HG03095 (cell line): ENCODE results near the gene SFTPA1.
"Not testable (repeated sequence)": the region's sequence is repeated elsewhere in the genome, so short reads cannot be mapped to it uniquely, and the experiment has no call there.

Experiments used
- ATAC-seq: cut with Tn5 transposase; IDR thresholded peaks from one replicate; pipeline ENCODE4 v1.9.1; 2021; ENCODE audit warnings: moderate library complexity; ENCODE audit not compliant: unreplicated experiment

The SFTPA1 gene

DNA sequence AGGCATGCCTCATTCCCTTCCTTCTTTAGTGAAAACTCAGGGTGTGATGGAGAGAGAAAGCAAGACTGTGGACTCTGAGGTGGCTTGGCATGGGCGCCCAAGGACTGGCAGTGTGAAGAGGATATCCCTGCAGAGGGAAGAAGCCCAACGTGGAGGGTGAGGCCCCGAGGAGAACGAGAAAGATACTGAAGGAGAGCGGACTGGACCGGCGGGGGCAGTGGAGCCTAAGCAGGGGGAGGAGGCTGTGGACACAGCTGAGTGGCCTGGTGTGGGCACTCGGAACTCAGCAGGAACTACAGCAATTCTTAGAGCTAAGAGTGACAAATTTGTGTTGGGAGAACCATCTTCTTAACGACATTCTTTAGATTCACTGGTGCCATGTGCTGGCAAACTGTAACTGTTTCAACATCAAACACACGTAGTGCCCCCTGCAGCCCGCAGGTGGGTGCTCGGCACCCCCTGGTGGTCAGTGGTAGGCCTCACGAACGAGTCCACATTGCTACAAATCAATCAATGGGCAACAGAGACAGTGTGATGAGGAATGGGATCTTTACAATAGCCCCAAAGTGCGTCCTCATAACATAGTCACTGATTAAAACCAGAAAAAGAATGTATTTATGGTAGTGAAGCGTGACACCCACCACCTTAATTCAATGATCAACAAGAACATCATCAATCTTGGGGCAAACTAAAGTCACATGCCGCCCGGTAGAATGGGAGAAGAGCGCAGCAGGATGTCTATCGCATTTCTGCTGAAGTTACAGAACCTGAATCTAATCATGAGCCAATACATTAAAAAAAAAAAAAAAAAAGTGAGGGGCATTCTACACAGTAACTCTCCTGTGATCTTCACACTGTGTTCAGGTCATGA lies 2.0 kb upstream of the SFTPA1 start:
- ATAC-seq, result no peak

DNA sequence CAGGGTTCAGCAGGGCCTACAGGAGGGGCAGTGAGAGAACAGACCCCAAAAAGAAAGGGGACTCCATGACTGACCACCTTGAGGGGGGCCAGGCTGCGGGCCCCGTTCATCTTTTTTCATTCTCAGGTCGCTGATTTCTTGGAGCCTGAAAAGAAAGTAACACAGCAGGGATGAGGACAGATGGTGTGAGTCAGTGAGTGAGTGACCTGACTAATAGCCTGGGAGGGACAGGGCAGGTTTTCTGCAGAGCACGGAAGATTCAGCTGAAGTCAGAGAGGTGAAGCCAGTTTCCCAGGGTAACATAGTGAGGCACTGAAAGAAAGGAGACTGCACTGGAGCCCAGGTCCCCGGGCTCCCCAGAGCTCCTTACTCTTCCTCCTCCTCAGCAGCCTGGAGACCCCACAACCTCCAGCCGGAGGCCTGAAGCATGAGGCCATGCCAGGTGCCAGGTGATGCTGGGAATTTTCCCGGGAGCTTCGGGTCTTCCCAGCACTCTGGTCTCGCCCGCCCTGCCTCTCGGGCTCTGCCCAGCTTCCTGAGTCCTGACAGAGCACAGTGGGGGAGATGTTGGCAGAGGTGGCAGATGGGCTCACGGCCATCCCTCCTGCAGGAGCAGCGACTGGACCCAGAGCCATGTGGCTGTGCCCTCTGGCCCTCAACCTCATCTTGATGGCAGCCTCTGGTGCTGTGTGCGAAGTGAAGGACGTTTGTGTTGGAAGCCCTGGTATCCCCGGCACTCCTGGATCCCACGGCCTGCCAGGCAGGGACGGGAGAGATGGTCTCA lies 646 bp downstream of the SFTPA1 start:
- ATAC-seq, result not testable (repeated sequence)

DNA sequence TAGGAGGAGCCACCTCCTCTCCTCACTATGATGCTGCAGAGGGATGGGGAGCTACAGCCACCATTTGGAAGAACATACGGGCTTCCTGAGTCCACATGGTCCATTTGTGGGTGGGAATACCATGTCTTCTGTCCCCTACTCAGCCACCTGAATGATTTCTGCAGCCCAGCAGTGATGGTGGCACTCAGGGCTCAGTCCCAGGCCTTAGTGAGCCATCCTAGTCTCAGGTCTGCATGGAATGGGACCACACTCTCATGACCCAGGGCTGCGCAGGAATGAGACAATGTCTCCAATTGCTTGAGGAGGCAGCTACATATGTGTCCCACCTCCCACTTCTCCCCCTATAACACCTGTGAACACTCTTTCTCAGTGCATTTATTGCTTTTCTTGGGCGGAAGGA lies 4.8 kb downstream of the SFTPA1 start:
- no peak for ATAC-seq

DNA sequence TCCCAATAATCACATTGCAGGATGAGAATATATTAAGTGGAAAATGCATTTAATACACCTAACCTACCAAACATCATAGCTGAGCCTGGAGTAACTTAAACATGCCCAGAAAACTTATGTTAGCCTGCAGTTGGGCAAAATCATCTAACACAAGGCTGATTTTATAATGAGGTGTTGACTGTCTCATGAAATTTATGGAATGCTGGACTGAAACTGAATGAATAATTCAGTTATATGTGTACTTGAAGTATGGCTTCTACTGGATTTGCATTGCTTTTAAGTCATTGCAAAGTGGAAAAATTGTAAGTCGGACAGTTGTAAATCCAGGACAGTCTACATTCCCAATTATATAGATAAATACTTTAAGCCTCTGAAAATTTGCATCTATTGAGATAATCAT lies 5.4 kb downstream of the SFTPA1 start:
- no peak for ATAC-seq

DNA sequence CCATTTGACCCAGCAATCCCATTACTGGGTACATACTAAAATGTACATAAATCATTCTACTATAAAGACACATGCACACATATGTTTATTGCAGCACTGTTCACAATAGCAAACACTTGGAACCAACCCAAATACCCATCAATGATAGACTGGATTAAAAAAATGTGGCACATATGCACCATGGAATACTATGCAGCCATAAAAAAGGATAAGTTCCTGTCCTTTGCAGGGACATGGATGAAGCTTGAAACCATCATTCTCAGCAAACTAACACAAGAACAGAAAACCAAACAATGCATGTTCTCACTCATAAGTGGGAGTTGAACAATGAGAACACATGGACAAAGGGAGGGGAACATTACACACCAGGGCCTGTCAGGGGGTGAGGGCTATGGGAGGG lies 12.9 kb downstream of the SFTPA1 start:
- ATAC-seq, result not testable (repeated sequence)

DNA sequence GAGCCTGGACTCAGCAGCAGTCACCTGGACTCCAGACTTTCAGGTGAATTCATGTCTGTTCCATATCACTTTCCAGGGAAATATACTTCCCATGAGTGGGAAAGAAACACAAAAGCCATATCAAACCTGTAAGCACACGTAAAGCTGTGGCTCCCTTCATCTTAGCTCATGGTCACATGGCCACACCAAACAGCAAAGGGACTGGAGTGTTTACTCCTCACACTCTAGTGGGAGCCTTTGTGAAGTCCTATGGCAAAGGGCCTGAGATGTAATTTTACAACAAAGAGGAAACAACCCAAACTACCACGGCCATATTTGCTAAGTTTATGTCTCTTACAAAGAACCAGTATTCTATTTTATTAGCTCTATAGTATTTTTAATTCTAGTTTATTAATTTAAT lies 16.3 kb downstream of the SFTPA1 start:
- ATAC-seq, result no peak

DNA sequence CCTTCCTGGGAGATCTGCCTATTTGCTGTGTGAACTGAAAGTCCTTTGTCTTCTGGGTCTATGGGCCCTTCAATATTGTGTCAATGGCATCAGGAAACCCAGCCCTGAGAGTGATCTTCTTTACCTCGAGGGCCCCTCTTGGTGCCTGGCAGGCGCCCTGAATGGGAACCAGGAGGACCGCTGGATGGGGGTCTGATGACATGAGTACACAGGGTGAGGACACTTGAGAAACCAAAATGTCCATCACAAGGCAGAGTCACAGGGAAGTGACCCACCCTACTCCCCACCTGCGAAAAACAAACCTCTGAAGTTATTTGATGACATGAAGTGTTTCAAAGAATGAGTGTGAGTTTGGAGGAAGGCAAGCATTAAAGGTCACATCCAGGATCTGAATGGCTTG lies 17.3 kb downstream of the SFTPA1 start:
- no peak for ATAC-seq

DNA sequence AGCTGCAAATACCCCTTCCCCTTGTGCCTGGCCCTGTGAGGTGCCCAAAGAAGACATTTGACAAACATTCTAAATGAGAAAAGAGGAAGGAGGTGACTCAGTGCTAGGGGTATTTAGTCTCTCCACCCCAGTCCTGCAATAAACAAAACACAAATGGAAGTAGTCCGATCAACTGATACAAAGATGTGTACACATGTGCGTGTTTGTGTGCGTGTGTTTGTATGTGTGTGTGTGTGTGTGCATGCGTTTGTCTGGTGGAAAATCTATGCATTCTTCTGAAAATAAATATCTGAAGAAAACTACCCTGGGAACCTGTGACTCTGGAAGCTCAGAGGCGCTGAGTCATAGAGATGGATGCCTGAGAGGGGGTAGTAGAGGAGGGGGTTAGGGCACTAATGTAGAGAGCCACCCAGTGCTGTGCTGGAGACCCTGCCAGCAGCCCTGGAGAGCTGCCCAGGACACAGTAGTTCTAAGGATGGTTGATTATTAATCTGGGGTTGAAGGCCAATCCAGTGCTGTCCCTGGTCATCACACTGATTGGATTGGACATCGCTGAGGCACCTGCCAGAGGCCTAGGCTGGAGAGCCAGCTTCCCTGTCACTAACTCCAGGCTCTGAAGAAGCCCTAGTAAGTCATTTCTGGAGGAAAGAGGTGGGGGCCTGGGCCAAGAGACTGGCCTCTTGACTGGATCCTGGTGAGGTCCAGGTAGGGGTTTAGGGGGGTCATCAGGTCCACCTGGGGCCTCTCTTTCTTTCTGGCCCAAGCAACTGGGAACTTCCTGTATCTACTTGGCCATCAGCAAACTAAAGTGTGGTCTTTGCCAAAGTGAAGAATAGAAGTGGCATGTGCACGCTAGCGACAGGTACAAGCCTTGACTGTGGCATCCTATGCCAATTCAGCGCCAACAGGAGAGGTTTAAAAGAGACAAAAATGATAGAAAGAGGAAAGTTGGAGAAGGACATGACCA lies 18.5 kb downstream of the SFTPA1 start:
- ATAC-seq, result no peak

DNA sequence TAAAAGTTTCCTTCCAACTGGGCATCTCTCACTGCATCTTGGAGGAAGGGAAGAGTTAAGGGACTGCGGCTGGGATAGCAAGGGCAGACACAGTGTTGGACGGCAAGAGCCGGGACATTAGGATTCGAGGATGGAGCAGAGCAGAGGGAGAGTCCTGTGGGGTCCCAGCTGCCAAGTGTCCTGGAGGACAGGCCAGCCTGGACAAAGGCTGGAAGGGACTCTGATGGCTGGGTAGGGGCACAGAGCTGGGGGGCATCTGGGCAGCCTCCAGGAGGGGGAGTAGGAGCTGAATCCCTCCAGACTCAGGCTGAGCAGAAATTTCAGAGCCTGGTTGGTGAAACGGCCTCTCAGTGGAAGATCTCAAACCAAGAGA lies 19.2 kb downstream of the SFTPA1 start:
- no peak for ATAC-seq

DNA sequence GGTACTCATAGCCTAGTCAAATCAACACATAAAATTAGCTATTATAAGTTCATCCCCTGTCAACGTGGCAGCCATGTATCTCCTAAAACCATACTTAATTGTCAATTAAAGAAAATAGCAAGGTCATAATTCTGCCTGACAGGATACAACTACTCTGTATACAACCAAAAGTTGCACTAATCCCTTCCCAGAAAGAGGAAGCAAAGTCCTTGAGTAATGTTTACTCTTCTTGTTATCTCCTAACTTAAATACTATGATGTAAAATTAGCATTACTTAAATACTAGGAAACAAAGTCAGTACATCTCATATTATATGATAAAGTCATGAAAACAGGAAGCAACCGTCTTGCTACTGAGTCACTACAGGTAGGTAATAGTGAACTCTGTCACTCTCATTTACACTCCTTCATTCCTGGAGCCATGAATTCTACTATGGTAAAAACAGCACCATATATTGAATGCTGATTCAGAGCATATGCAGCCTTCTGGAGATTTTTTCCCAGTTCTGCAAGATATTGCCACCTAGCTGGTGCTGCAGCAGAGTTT lies 26.0 kb downstream of the SFTPA1 start:
- not testable (repeated sequence) for ATAC-seq

DNA sequence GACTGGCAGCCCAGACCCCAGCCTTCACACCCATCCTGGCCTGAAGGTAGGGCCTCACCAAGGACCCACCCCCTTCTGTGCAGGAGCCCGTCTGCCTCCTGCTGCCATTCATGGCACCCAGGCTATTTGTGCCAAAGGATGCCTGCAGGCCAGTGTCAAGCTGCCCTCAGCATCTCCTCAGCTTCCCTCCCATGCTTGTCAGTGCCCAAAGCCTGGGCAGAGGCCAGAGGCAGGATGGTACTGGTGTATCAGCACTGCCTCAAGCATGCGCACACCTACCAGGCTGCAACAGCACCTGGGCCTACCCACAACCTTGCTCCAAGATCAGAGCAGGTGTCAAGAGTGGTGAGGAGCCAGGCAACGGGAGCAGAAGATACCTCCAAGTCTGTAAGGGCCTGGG lies 27.6 kb downstream of the SFTPA1 start:
- no peak for ATAC-seq

DNA sequence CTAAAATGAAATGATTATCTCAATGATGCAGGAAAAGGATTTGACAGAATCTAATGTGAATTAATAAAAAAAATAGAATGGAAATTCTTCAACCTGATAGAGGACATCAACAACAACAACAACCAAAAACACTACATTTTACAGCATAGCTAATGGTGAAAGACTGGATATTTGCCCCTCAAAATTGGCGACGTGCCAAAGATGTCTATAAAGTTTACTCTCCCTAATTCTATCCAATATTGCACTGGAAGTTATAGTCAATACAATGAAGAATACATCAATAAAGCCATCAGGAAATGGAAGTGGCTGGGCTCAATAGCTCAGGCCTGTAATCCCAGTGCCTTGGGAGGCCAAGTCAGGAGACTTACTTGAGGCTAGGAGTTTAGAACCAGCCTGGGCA lies 42.0 kb downstream of the SFTPA1 start:
- not testable (repeated sequence) for ATAC-seq

DNA sequence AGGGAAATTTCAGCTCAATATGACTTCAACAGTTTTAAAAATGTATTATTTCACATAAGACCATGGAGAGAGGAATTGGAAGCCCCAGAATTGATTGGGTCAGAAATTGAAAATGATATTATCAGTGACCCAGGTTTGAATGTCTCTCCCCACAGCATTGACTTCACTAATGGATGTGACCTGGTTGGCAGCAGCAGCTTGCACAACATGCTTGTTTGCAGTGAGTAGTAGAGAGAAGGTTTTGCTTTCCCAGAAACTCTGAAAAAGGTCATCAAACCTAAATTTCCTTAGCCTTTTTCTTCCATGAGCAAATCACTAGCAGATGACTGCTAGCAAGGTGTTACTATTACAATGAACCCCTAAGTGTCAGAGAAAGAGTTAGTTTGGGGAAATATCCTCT lies 52.5 kb downstream of the SFTPA1 start:
- not testable (repeated sequence) for ATAC-seq

DNA sequence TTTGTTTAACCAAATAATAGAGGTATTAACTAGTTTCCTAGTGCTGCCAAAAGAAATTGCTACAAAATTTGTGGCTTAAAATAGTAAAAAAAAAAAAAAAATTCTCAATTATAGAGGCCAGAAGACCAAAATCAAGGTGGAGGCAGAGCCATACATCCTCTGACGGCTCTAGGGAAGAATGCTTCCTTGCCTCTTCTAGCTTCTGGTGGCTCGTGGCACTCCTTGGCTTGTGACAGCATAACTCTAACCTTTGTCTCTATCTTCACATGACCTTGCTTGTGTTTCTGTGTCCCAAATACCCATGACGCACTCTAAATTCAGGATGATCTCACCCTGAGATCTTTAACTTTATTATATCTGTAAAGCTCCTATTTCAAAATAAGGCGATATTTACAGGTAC lies 53.9 kb downstream of the SFTPA1 start:
- not testable (repeated sequence) for ATAC-seq
